GM18517 (cell line): Measurements from ENCODE around the gene UACA.

Experiments
- ATAC-seq: cut with Tn5 transposase; IDR thresholded peaks from one replicate; pipeline ENCODE4 v1.9.1; 2021; ENCODE audit warnings: mild to moderate bottlenecking, moderate library complexity; ENCODE audit not compliant: unreplicated experiment

UACA gene

DNA sequence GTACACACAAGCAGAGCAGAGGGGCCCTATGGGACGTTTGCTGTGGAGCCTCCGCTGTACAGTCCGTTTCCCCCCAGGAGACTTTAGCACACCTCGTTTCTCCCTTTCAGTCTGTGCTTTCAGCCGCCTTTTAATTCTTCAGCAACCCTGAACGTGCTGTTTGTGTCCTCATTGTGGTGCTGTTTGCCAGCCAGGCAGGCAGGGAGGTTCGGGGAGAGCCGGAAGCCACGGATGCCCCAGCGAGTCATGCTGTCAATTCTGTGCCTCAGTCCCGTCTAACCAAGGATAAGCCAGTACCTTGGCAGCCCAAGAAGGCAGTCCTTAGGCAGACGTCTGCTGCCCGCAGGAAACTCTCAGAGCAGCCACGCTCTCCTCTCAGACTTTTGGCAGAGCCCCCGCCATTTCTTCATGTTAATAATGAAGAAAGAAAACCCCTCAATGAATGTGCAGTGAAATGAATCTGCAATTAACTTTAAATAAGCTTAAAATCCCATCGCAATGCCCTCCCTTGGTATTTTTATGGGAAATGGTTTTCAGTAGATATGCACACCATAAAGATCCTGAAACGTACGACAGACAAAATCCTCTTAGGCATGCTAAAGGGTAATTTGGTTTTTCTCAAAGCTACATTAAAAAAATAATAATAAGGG lies 158.6 kb downstream of the UACA start:
- no peak for ATAC-seq
